Measurements from ENCODE around the gene ABCA1.

GRCh38 chr9:104851546-104851920 is 76.4 kb downstream of the ABCA1 start:
- TF ChIP-seq CTCF (IDR thresholded peaks at IDR 0.05) (no peak), POLR2AphosphoS5 (IDR thresholded peaks at IDR 0.05) (no peak), POLR2A (IDR thresholded peaks at IDR 0.05) (no peak)
